Smooth muscle cell (in vitro differentiated cells): ENCODE results near the gene C13orf42. TPM values are rescaled to one million over a fixed set of nuclear protein-coding genes. Genes with fewer than 3 reads are reported as not detected.

Source experiments
- DNase-seq: peaks from one replicate; lab custom pipeline; 2025; ENCODE audit not compliant: unreplicated experiment; lab: John Stamatoyannopoulos, UW
- H2AFZ ChIP-seq: fragments of 200-600 bp; sonication (generic); 2 replicates; pipeline ENCODE4 v1.6.0; 2016; ENCODE audit warnings: antibody characterized with exemption, low read depth, mild to moderate bottlenecking
- H3F3A ChIP-seq: fragments of 200-600 bp; sonication (generic); 2 replicates; pipeline ENCODE4 v1.6.0; 2017; ENCODE audit warnings: antibody characterized with exemption, low read depth
- H3K27ac ChIP-seq: fragments of 200-600 bp; sonication (generic); 2 replicates; pipeline ENCODE4 v1.5.1; 2016; ENCODE audit warnings: low read depth, mild to moderate bottlenecking
- H3K27me3 ChIP-seq: fragments of 200-600 bp; sonication (generic); 2 replicates; pipeline ENCODE4 v1.6.1; 2016; ENCODE audit warnings: low read depth, mild to moderate bottlenecking
- H3K36me3 ChIP-seq: fragments of 200-600 bp; sonication (generic); 2 replicates; pipeline ENCODE4 v1.5.1; 2016; ENCODE audit warnings: low read depth
- H3K4me1 ChIP-seq: fragments of 200-600 bp; sonication (generic); 2 replicates; pipeline ENCODE4 v1.5.1; 2016; ENCODE audit warnings: low read depth
- H3K4me2 ChIP-seq: fragments of 200-600 bp; sonication (generic); 2 replicates; pipeline ENCODE4 v1.6.0; 2016; ENCODE audit warnings: mild to moderate bottlenecking
- H3K4me3 ChIP-seq: fragments of 200-600 bp; sonication (generic); 2 replicates; pipeline ENCODE4 v1.5.1; 2016; ENCODE audit warnings: mild to moderate bottlenecking
- H3K79me2 ChIP-seq: fragments of 200-600 bp; sonication (generic); 2 replicates; pipeline ENCODE4 v1.6.0; 2016; ENCODE audit warnings: low read depth, mild to moderate bottlenecking
- H3K9ac ChIP-seq: fragments of 200-600 bp; sonication (generic); 2 replicates; pipeline ENCODE4 v1.6.0; 2016; ENCODE audit warnings: low read depth
- H3K9me3 ChIP-seq: fragments of 200-600 bp; sonication (generic); replicated peaks from 2 replicates; pipeline ENCODE4 v1.5.1; 2016; ENCODE audit warnings: low read depth
- H4K20me1 ChIP-seq: fragments of 200-600 bp; sonication (generic); 2 replicates; pipeline ENCODE4 v1.6.0; 2016; ENCODE audit warnings: low read depth
- CTCF ChIP-seq: fragments of 200-600 bp; sonication (generic); IDR thresholded peaks from 2 replicates; pipeline ENCODE4 v1.5.1; 2017; ENCODE audit warnings: borderline replicate concordance, mild to moderate bottlenecking, antibody characterized with exemption; ENCODE audit not compliant: insufficient read depth, poor library complexity, severe bottlenecking
- WGBS: methylation state at CpG from one replicate; pipeline ENCODE4 v1.1.7; 2016; ENCODE audit warnings: low lambda C conversion rate; 5-methylcytosine and 5-hydroxymethylcytosine counted together
- polyA plus RNA-seq: library from polyadenylated mRNA; unstranded; fragments of >200 nt; fragmentation: Nextera tagmentation; extraction: Ambion mirVana; gene quantifications from 2 replicates; pipeline ENCODE4 v1.2.1, GENCODE V29; 2016
- total RNA-seq: library from RNA; depleted of rRNA; stranded (reverse); fragments of >200 nt; gene quantifications from 2 replicates; pipeline ENCODE4 v1.2.3, GENCODE V29; 2014

C13orf42 gene
- total and polyA plus RNA-seq, 2 experiments from 2014 or later: not detected

GRCh38 chr13:51148223-51148951 is 37.3 kb upstream of the C13orf42 start:
- DNase-seq: no peak
- no peaks in the 10 kb centered on the region for H3K79me2 ChIP-seq
- 55% methylated on average over 18 of the region's 18 CpGs for WGBS

GRCh38 chr13:51147732-51148131 is 36.7 kb upstream of the C13orf42 start:
- Histone ChIP-seq H3K4me2 (no peak overlapping the region), H3F3A (peaks cover under 1% of the 10 kb centered on the region), H3K36me3 (no peaks in the 10 kb centered on the region), H3K79me2 (no peaks in the 10 kb centered on the region), H3K4me3 (no peak overlapping the region), H4K20me1 (no peaks in the 10 kb centered on the region), H3K27me3 (no peaks in the 10 kb centered on the region), H3K4me1 (peaks cover 11% of the 10 kb centered on the region), H3K9me3 (no peaks in the 10 kb centered on the region), H3K27ac (no peak overlapping the region), H3K9ac (no peak overlapping the region), H2AFZ (no peak overlapping the region)
- no peak for DNase-seq
- no peak for TF ChIP-seq CTCF
- WGBS: 45% methylated on average over 7 of the region's 7 CpGs

More at GRCh38 chr13:51148223-51148951, 37.3 kb upstream of the C13orf42 start:
- Histone ChIP-seq H4K20me1 (no peaks in the 10 kb centered on the region), H3K4me3 (no peak overlapping the region), H2AFZ (no peak overlapping the region), H3K9me3 (no peaks in the 10 kb centered on the region), H3K9ac (no peak overlapping the region), H3F3A (peaks cover 6% of the 10 kb centered on the region), H3K4me2 (no peak overlapping the region), H3K36me3 (no peaks in the 10 kb centered on the region), H3K4me1 (peaks cover 17% of the 10 kb centered on the region), H3K27ac (no peak overlapping the region), H3K27me3 (no peaks in the 10 kb centered on the region)
- no peak for TF ChIP-seq CTCF

- DNase-seq: no peak
- Histone ChIP-seq H2AFZ (no peak overlapping the region), H3K9ac (no peak overlapping the region), H3K36me3 (no peaks in the 10 kb centered on the region), H4K20me1 (no peaks in the 10 kb centered on the region), H3K79me2 (no peaks in the 10 kb centered on the region), H3K4me2 (no peak overlapping the region), H3K27ac (no peak overlapping the region), H3K4me3 (no peak overlapping the region), H3K4me1 (peaks cover 11% of the 10 kb centered on the region), H3K9me3 (no peaks in the 10 kb centered on the region), H3F3A (no peaks in the 10 kb centered on the region), H3K27me3 (no peaks in the 10 kb centered on the region)
- 79% methylated on average over 1 of the region's 1 CpG for WGBS
- TF ChIP-seq CTCF: no peak
These were observed 35.6 kb upstream of the C13orf42 start for GRCh38 chr13:51146667-51147066.

- 89% methylated on average over 4 of the region's 4 CpGs for WGBS
- no peaks in the 10 kb centered on the region for H3K79me2 ChIP-seq
- H3K4me2 ChIP-seq: no peak overlapping the region
- no peaks in the 10 kb centered on the region for H4K20me1 ChIP-seq
- no peak overlapping the region for H3K27ac ChIP-seq
- H3K9me3 ChIP-seq: no peaks in the 10 kb centered on the region
- no peak overlapping the region for H2AFZ ChIP-seq
- H3K36me3 ChIP-seq: no peaks in the 10 kb centered on the region
- no peaks in the 10 kb centered on the region for H3K27me3 ChIP-seq
- no peaks in the 10 kb centered on the region for H3K4me1 ChIP-seq
- TF ChIP-seq CTCF: no peak
- H3K4me3 ChIP-seq: no peak overlapping the region
- H3K9ac ChIP-seq: no peak overlapping the region
- DNase-seq: no peak
- H3F3A ChIP-seq: no peaks in the 10 kb centered on the region
These were observed 26.2 kb upstream of the C13orf42 start for GRCh38 chr13:51137250-51137649.
